ENCODE results near the gene PCCB.
"Not testable (repeated sequence)": the region's sequence is repeated elsewhere in the genome, so short reads cannot be mapped to it uniquely, and the experiment has no call there.

Gene PCCB

GRCh38 chr3:136263251-136263650 lies 13.1 kb downstream of the PCCB start:
- no peak for DNase-seq

GRCh38 chr3:136266468-136267125 lies 16.5 kb downstream of the PCCB start:
- not testable (repeated sequence) for DNase-seq

GRCh38 chr3:136267235-136267634 lies 17.1 kb downstream of the PCCB start:
- DNase-seq: no peak

GRCh38 chr3:136270179-136270578 lies 20.0 kb downstream of the PCCB start:
- DNase-seq: no peak

- DNase-seq: not testable (repeated sequence)
Measured at GRCh38 chr3:136271626-136272025, 21.5 kb downstream of the PCCB start.

DNA sequence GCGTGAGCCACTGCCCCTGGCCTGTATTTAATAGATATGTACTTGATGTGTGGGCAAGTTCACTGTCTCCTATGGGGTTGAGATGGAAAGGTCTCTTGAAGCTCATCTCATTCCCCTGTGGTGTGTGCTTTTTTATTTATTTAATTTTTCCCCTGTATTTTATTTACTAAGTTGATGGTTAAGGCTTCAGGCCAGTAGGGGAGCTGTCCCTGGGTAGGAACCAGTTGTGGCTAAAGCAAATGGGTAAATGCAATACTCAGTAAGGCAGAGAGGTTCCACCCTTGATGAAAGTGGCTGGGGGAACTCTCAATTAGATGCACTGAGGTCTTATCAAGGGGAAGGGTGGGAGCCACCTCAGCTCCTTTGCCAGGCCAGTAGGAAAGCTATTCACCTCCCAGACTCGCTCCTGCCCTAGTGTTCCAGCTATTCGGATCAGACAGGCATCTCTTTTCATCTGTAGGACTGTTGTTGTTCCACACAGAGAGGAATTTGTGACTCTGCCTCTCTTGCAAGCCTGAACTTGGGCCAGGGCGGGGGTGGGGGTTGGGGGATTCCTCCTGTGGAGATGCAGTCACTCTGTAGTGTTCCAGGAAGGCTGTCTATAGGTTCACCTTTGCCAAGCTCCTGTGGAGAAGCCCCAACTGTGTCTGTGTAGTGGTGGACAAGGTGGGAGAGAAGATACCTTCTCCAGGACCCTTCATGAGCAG lies 26.1 kb downstream of the PCCB start:
- DNase-seq: no peak

DNA sequence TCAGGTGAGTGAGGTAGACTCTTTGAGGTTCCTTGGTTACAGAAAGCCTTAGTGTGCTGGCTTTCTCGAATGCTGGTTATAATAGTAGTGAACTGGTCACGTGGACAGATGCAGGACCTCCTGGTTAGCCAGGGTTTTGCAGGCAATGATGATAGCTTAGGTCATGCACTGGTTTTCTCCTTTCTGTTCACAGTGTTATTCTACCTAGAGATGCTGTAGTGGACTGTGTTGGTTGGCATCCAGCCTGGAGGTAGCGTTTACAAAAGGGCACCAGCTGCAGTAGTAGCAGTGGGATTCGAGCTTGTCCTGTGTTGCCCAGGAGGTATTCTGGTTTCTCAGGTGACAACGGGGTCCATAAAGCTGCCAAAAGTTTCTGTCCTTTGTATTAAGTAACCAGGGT lies 27.0 kb downstream of the PCCB start:
- DNase-seq: no peak

DNA sequence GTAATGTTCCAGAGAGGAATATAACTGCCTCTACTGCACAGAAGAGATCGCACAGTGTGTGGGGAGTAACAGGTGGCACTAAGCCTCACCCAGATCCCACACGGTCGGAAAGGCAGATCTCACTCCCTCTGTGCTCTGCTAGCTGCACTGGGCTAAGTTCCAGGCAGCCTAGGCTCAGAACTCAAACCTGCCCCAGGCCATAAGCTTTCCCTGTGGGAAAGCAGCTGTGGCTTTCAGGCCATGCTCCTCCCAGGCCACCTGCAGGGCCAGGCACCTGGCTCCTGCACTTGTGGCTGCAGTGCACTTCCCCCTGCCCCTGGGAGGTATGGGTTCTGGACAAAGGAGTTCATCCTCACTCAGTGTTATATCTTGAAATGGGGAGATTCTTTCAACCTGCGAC lies 27.5 kb downstream of the PCCB start:
- DNase-seq: no peak

DNA sequence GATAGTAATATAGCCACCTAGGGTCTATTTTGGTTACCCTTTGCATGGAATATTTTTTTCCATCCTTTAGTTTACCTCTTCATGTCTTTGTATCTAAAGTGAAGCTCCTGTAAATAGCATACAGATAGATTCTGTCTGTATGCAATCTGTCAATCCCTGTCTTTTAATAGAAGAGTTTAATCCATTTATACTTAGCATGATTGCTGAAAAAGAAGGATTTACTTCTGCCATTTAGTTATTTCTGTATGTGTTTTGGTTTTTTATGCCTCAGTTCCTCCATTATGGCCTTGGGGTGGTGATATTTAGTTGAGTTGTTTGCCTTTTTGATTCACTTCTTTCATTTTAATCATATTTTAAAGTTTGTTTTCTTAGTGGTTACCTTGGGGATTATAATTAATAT lies 29.0 kb downstream of the PCCB start:
- DNase-seq: no peak

DNA sequence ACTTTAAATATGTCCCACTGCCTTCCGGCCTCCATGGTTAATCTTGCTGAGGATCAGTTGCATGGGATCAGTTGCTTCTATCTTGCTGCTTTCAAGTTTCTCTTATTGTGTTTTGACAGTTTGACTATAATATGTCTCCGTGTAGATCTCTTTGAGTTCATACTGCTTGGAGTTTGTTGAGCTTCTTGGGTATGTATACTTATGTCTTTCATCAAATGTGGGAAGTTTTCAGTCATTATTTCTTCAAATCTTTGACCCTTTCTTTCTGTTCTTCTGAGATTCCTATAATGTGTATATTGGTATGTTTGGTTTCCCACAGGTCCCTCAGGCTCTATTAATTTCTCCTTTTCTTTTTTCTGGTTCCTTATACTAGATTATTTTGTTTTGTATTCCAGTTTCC lies 30.8 kb downstream of the PCCB start:
- no peak for DNase-seq

- no peak for DNase-seq
Measured at GRCh38 chr3:136281966-136282520, 31.9 kb downstream of the PCCB start.

GRCh38 chr3:136283627-136284026 lies 33.5 kb downstream of the PCCB start:
- DNase-seq: no peak

DNA sequence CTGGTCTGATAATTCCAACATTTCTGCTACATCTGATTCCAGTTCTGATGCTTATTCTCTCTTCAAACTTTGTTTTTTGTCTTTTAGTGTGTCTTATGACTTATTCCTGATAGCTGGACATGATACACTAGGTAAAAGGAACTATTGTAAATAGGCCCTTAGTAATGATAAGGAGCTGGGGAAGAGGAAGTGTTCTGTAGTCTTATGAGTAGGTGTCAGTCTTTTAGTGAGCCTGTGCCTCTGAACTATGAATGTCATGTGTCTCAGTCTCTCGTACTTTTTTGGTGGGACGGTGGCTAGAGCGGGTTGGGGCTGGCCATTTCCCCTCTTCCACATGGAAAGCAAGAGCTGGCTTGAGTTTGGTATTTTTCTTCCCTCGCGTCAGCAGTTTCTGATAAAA lies 41.2 kb downstream of the PCCB start:
- no peak for DNase-seq

GRCh38 chr3:136292500-136292899 lies 42.4 kb downstream of the PCCB start:
- DNase-seq: no peak

- DNase-seq: no peak
Measured at GRCh38 chr3:136293279-136293678, 43.1 kb downstream of the PCCB start.

DNA sequence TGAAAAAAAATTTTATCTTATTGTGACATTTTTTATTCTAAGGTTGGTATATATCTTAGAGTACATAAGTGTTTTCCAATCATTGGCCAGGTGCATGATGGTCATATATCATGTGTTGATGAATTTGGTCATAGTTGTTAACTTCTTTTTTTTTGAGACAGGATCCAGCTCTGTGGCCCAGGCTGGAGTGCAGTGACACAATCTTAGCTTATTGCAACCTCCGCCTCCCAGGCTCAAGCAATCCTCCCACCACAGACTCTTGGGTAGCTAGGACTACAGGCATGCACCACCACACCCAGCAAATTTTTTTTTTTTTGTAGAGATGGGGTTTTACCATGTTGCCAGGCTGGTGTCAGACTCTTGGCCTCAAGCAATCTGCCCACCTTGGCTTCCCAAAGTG lies 44.0 kb downstream of the PCCB start:
- no peak for DNase-seq

GRCh38 chr3:136296960-136297359 lies 46.8 kb downstream of the PCCB start:
- DNase-seq: no peak

DNA sequence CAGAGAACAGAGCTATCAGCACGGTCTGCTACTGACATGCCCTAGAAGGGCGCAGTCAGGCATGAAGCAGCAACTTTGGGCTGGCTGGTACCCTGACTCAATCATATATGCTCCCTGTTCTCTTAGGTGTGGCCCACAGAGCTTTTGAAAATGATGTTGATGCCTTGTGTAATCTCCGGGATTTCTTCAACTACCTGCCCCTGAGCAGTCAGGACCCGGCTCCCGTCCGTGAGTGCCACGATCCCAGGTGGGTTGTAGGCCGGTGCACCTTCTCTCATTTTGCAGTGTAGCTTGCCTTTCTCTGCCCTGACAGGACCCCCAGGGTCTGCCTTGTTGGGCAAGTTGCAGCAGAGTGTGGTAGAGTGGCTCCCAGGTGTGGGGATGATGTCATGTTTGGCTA lies 47.7 kb downstream of the PCCB start:
- no peak for DNase-seq

DNA sequence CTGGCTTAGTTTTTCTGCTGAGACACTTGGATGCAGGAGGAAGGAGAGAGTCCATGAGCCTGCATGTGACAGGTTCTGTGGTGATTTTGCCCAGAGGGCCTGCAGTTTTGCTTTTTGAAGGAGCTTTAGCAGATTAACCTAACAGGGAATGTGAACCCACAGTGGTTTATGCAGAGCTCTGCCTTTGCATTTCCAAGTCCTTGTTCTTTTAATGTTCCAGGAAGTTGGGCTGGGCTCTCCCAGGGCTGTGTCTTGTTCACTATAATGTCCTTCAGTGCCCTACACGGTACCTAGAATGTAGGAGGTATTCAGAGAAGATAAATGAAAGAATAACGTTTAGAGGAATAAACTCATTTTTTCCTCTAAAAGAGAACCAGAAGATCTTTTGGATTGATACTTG lies 50.3 kb downstream of the PCCB start:
- no peak for DNase-seq

GRCh38 chr3:136305879-136306278 lies 55.7 kb downstream of the PCCB start:
- DNase-seq: no peak

- no peak for DNase-seq
Measured at GRCh38 chr3:136311261-136311660, 61.1 kb downstream of the PCCB start.

DNA sequence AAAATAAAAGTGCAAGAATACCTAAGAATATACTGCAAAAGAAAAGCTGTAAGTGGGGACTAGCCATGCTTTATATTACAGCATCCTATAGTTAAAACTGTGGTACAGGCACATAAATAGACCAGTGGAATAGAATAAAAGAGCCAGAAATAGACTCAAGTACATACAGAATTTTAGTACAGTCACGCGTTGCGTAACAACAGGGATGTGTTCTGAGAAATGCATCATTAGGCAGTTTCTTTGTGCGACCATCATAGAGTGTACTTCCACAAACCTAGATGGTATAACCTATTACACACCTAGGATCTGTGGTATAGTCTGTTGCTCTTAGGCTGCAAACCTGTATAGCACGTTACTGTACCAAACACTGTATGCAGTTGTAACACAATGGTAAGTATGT lies 61.8 kb downstream of the PCCB start:
- DNase-seq: no peak

DNA sequence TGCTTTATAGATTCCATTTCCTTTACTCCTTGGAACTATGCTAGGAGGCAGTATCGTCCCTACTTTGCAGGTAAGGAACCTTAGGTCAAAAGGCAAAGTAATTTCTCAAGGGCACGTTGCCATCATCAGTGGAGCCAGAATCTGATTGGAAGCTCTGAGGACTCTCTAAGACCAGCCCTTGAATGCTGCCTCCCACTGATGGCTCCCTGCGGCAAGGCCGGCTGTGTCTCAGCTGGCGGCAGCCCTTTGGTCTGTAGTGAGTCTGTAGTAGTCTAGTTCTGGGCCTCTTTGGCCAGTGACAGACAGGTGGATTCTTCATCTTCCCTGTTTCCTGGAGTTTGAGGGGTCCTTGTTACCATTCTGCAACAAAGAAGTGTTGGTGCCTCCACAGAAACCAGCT lies 76.2 kb downstream of the PCCB start:
- DNase-seq: no peak

GRCh38 chr3:136327671-136328070 lies 77.5 kb downstream of the PCCB start:
- DNase-seq: no peak

DNA sequence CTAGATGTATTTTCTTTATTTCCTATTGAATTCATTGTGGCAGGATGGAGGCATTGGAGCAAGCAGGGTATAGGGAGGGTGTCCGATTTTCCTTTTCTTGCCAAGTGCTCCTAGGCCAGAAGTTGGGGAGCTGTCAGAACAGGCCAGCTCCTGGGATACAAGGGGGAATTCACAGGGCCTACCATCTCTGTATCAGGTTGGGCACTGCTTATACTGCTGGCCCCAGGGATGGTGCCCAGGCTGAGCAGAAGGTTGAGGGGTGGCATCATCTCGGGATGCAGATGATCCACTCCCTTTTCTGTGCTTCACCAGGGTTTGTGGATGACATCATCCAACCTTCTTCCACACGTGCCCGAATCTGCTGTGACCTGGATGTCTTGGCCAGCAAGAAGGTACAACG lies 79.5 kb downstream of the PCCB start:
- DNase-seq: no peak

All from SIG-M5 (cell line).